SK-MEL-5 (cell line): ENCODE data around the gene MEN1. TPM values are rescaled to one million over a fixed set of nuclear protein-coding genes. Genes with fewer than 3 reads are reported as not detected.

Source experiments
- DNase-seq: peaks from one replicate; pipeline ENCODE4 v3.0.0-alpha.2; 2016; ENCODE audit warnings: low read depth, low spot score
- in situ Hi-C: cut with HindIII; loops from 2 replicates; pipeline ENCODE4 v1.10.0; 2016; ENCODE audit warnings: low sequenced_read_pairs, high pct_unique_total_duplicates, low pct_unique_long_range_greater_than_20kb
- total RNA-seq: library from RNA; depleted of rRNA; stranded (reverse); fragments of >200 nt; shearing (Covaris generic); gene quantifications from 2 replicates; pipeline ENCODE4 v1.2.3, GENCODE V29; 2014

Gene MEN1
- total RNA-seq, 1 experiment from 2014 or later = 8.5 TPM

- in situ Hi-C loops = no loop called here
- no peak for DNase-seq
These were observed 14.1 kb downstream of the MEN1 start for GRCh38 chr11:64796047-64796756.

DNA sequence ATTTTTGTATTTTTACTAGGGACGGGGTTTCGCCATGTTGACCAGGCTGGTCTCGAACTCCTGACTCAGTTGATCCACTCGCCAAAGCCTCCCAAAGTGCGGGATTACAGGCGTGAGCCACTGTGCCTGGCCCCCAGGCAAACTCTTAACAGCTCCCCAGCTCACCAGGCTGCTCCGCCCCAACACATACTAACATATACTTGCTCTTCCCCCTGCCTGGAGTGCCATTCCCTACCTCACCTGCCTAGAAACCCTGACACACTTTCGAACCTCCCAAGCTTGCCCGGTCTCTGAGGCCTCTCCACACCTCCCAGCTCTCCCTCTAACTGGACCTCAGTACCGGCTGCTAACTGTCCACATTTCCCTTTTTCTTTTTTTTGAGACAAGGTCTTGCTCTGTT, 15.8 kb downstream of the MEN1 start:
- in situ Hi-C loops = no loop called here
- no peak for DNase-seq

GRCh38 chr11:64793271-64794160, 16.8 kb downstream of the MEN1 start:
- in situ Hi-C loops = no loop called here
- DNase-seq = no peak

GRCh38 chr11:64792482-64792881, 17.9 kb downstream of the MEN1 start:
- in situ Hi-C loops = no loop called here
- DNase-seq = no peak

DNA sequence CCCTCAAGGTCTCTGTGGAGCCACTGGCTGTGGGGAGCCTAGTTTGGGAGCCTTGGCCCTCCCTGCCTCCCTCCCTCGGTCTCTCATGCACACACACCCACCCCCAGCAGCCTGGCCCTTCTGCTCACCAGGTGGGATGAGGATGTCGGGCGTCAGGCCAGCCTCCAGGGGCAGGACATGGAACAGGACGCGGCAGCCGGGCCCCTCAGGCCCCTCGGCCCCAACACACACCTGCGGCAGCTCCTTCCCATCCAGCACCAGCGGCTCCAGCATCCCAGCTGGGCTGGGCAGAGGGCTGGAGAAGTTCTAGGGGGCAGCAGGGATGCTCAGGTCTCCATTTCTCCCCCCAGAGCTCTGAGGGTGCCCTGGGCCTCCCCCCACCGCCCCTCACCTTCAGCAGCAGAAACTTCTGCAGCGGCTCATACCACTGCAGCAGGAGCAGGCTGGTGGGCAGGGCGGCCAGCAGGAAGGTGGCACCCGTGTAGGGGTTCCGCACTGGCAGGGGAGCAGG, 18.5 kb downstream of the MEN1 start:
- no peak for DNase-seq
- in situ Hi-C loops = no loop called here

GRCh38 chr11:64790205-64791095, 19.9 kb downstream of the MEN1 start:
- DNase-seq = no peak
- in situ Hi-C loops = no loop called here

DNA sequence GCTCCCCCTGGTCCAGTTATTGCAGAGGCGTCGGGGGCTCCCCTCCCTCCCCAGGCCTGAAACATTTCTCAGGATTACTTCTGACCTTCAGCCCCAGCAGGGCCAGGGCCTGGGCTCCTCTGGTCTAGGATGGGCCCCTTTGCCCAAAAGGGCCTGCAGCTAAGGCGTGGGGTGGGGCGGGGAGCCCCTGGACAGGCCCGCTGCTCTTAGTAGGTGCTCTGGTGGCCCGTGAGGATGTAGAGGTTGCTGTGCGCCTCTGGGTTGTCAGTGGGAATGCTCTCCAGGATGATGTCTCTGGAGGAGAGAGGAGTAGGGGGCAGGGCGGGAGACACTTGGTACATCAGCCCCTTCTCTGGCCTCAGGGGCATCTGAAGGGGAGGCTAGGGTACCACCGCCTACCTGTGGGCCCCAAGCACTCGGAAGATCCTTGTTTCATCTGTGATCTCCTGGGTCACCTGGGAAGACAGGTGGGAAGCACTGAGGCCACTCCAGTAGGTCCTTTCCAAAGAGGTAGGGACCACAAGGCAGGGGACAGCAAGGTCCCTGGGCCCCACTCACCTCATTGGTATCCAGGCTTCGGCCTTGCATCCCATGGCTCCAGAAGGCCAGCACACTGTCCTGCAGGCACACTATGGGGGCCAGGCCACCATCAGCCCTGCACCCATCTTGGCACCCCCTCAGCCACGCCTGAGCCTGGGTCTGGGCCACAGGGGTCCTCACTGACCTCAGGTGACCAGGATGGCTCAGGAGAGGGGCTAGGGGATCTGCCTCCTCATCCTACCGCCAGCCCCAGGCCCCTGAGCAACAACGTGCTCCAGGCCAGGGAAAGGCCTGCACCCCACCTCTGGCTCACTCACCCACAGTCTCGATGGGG, 20.8 kb downstream of the MEN1 start:
- in situ Hi-C loops = no loop called here
- no peak for DNase-seq

DNA sequence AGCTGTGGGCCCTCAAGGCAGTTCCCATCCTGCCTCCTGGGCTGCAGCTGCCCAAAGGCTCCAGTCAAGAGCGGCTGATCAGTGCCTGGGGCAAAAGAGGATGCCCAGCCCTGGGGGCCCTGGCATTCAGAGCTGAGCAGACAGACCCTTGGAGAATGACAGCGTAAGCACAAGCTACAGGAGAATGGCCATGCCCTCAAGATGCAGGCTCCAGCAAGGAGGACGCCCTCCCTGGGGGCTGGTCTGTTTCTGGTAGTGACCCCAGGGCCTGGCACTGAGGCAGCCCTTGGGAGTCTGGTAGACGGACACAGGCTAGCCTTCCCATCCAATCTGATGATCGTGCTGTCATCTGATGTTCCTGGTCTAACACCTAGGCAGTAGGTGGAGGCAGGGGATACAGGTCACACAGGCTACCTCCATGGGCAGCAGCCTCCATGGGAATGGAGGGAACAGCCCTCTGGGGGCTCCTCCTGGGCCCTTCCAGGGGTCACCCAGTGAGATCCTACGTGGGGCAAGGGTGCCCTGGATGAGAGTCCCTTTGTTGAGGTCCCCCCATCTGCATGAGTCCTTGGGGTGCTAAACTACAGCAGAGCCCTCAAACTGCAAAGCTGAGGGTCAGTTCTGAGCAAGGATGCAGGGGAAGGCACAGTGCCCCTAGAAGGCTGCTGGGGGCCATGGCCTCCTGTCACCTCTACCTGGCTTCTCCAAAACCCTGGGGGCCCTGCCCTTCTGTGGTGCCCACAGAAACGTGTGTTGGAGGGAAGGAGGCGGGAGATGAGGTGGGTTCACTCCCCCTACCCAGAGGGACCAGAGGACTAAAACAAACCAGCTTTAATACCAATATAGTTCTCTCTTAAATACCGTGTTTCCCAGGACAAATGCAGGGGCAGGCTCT, 21.8 kb downstream of the MEN1 start:
- in situ Hi-C loops = no loop called here
- no peak for DNase-seq

DNA sequence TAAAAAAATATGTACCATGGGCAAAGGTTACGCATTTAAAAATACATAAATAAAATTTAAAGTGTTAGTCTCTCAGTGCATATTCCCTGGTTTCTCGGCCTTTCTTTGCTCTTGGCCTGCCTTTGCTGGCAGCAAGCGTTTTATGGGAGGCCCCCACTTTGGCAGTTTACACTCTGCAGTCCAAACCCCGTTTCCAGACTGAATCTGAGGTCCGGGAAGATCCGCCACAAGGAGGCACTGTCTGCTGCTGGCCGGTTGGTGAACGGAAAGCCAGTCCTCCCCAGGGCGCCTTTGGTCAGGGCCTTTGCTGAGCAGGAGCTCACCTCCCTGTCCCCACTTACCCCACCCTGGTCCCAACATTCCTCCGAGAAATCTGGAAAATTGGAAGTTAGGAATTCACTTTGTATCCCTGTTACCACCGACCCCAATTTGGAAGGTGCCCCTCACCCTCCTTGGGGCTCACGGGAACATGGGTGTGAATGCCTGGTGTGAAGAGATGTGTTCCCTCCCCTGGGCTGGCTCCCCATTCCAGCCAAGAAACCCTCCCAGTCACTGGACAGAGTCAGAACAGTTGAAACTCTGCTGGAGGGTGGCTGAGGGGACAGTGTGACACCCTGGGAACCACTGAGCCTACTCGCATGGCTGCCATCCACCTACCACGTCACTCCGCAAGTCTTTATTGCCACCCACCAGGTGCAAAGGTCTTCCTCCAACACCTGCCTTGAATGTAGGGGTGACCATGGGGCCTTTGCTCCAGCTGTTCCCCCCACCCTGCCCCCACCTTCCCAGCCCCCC, 22.6 kb downstream of the MEN1 start:
- in situ Hi-C loops = no loop called here

GRCh38 chr11:64786308-64786707, 24.0 kb downstream of the MEN1 start:
- in situ Hi-C loops = no loop called here
- no peak for DNase-seq

More for the DNA sequence above, 22.6 kb downstream of the MEN1 start:
- peak; percentile 62 for DNase-seq

DNA sequence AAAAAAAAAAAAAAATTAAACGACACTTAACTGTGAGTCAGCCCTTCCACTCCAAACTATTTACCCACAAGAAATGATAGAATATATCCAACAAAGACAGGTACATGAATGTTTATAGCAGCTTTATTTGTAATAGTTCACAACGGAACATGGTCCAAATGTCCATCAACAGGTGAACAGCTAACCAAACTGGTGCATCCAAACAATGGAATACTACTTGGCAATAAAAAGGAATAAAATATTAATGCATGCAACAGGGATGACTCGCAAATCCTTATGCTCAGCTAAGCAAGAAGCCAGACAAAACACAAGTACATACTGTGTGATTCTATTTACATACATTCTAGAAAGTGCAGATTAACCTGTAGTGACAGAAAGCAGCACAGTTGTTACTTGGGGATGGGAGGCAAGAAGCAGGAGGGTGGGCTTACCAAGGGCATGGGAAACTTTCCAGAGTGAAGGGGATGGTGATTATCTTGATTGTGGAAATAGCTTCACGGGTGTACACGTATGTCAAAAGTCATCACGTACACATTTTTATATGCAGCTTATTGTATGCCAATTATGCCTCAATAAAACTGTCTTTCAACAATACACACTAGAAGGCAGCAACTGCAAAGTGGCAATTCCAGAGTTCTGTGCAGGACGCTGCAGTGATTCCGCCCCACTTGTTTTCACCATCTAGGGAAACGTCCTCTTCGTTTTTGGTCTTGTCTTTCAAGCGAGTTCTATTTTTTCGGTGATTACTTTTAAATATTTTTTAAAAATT, 25.4 kb downstream of the MEN1 start:
- no peak for DNase-seq
- in situ Hi-C loops = no loop called here

DNA sequence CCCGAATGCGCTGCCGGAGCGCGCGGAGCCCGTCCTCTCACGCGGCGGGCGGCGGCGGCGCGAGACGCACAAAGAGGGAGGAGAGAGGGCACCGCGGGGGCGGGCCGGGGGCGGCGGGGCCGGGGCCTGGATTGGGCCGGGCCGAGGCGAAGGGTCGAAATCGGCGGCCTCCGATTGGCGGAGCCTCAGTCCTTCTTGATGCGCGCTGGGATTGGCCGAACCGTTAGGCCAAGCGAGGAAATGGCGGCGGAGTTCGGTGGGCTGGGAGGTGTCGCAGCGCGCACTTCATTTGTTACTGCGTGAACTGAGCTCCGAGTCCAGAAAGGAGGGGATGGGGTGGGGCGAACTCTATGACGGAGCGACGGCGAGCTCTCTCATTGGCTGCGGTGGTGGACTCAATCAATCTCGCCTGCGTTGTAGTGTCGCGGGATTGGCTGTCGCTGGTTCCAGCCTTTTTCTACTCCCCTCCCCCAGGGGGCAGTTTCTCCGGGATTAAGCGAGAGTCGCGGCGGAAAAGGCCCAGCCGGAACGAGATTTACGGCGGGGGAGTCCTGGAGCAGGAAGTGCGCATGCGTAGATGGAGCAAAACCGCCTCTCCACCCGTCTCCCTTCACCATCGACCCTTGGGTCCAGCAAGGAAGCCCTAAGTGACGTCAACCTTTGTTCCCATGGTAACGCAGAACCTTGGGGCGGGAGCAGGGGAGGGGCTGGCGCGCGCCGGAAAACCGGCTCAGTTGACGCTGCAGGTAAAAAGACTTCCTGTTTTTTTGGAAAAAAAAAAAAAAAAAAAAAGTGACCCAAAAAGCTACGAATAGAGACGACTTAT, 31.7 kb downstream of the MEN1 start, which contains the start of gene SF1:
TSS of gene SF1 (minus strand) at position 70 of the 826 bp plus-strand sequence. CDS start 150 bp downstream, outside the sequence.
- in situ Hi-C loops = no loop called here
- DNase-seq = peak; percentile 99

DNA sequence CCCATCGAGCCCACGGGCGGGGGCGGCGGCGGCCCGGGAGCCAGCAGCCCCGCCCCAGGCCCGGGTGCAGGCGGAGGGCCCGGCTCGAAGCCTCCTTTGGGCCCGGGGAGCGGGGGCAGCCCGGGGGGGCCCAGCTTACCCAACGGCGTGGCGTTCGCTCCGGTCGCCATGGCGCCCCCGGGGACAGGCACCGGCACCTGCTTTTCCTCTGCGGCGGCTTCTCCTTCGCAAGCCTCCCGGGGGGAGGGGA, 32.2 kb downstream of the MEN1 start:
- no peak for DNase-seq
- in situ Hi-C loops = no loop called here
